Smooth muscle cell (in vitro differentiated cells): Measurements from ENCODE around the gene SOX2. TPM values are rescaled to one million over a fixed set of nuclear protein-coding genes. Genes with fewer than 3 reads are reported as not detected.

Experiments used
- DNase-seq: peaks from one replicate; lab custom pipeline; 2025; ENCODE audit not compliant: unreplicated experiment; lab: John Stamatoyannopoulos, UW
- H2AFZ ChIP-seq: fragments of 200-600 bp; sonication (generic); 2 replicates; pipeline ENCODE4 v1.6.0; 2016; ENCODE audit warnings: antibody characterized with exemption, low read depth, mild to moderate bottlenecking
- H3F3A ChIP-seq: fragments of 200-600 bp; sonication (generic); 2 replicates; pipeline ENCODE4 v1.6.0; 2017; ENCODE audit warnings: antibody characterized with exemption, low read depth
- H3K27ac ChIP-seq: fragments of 200-600 bp; sonication (generic); 2 replicates; pipeline ENCODE4 v1.5.1; 2016; ENCODE audit warnings: low read depth, mild to moderate bottlenecking
- H3K27me3 ChIP-seq: fragments of 200-600 bp; sonication (generic); 2 replicates; pipeline ENCODE4 v1.6.1; 2016; ENCODE audit warnings: low read depth, mild to moderate bottlenecking
- H3K36me3 ChIP-seq: fragments of 200-600 bp; sonication (generic); 2 replicates; pipeline ENCODE4 v1.5.1; 2016; ENCODE audit warnings: low read depth
- H3K4me1 ChIP-seq: fragments of 200-600 bp; sonication (generic); 2 replicates; pipeline ENCODE4 v1.5.1; 2016; ENCODE audit warnings: low read depth
- H3K4me2 ChIP-seq: fragments of 200-600 bp; sonication (generic); 2 replicates; pipeline ENCODE4 v1.6.0; 2016; ENCODE audit warnings: mild to moderate bottlenecking
- H3K4me3 ChIP-seq: fragments of 200-600 bp; sonication (generic); 2 replicates; pipeline ENCODE4 v1.5.1; 2016; ENCODE audit warnings: mild to moderate bottlenecking
- H3K79me2 ChIP-seq: fragments of 200-600 bp; sonication (generic); 2 replicates; pipeline ENCODE4 v1.6.0; 2016; ENCODE audit warnings: low read depth, mild to moderate bottlenecking
- H3K9ac ChIP-seq: fragments of 200-600 bp; sonication (generic); 2 replicates; pipeline ENCODE4 v1.6.0; 2016; ENCODE audit warnings: low read depth
- H3K9me3 ChIP-seq: fragments of 200-600 bp; sonication (generic); replicated peaks from 2 replicates; pipeline ENCODE4 v1.5.1; 2016; ENCODE audit warnings: low read depth
- H4K20me1 ChIP-seq: fragments of 200-600 bp; sonication (generic); 2 replicates; pipeline ENCODE4 v1.6.0; 2016; ENCODE audit warnings: low read depth
- WGBS: methylation state at CpG from one replicate; pipeline ENCODE4 v1.1.7; 2016; ENCODE audit warnings: low lambda C conversion rate; 5-methylcytosine and 5-hydroxymethylcytosine counted together
- polyA plus RNA-seq: library from polyadenylated mRNA; unstranded; fragments of >200 nt; fragmentation: Nextera tagmentation; extraction: Ambion mirVana; gene quantifications from 2 replicates; pipeline ENCODE4 v1.2.1, GENCODE V29; 2016
- total RNA-seq: library from RNA; depleted of rRNA; stranded (reverse); fragments of >200 nt; gene quantifications from 2 replicates; pipeline ENCODE4 v1.2.3, GENCODE V29; 2014
- TF ChIP-seq, protein P1 (sequence below): fragments of 200-600 bp; sonication (generic); IDR thresholded peaks from 2 replicates; pipeline ENCODE4 v1.5.1; 2017; ENCODE audit warnings: borderline replicate concordance, mild to moderate bottlenecking, antibody characterized with exemption; ENCODE audit not compliant: insufficient read depth, poor library complexity, severe bottlenecking

Gene SOX2
- total and polyA plus RNA-seq, 2 experiments from 2014 or later: not detected

DNA sequence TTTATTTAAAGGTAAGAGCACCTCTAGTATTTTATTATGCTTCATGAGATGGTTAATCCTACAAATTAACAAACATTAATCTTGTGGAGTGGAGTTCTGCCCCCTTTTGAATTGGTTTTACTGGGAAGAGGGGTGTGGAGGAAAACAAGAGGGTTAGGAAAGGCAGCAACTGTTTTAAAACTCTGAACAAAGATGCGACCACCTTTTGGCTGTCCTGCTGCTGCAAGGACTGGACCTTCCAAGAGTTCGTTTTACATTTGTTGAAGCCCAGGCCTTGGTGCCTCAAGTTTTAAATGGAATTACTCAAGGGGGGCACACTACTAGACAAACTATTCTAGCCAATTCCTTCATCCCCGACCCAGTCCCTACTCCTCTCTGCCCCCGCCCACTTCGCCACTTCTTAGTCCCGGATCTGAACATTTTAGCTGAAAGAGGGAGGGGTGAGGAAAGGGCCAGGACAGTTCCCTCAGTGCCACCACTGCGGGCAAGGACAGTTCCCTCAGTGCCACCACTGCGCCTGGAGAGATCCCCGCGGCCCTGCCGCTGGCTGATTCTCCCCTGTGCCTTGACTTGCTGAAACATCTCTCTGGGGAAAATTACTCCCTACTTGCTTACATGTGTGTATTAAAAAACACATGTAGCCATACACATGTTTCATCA, 11.2 kb downstream of the SOX2 start:
- H3K4me3 ChIP-seq: no peak overlapping the region
- no peaks in the 10 kb centered on the region for H3F3A ChIP-seq
- peaks cover 100% of the 10 kb centered on the region for H3K27me3 ChIP-seq
- 78% methylated on average over 11 of the region's 11 CpGs for WGBS
- no peaks in the 10 kb centered on the region for H3K79me2 ChIP-seq
- no peak overlapping the region for H3K27ac ChIP-seq
- H3K9me3 ChIP-seq: no peaks in the 10 kb centered on the region
- TF ChIP-seq, protein P1, sequence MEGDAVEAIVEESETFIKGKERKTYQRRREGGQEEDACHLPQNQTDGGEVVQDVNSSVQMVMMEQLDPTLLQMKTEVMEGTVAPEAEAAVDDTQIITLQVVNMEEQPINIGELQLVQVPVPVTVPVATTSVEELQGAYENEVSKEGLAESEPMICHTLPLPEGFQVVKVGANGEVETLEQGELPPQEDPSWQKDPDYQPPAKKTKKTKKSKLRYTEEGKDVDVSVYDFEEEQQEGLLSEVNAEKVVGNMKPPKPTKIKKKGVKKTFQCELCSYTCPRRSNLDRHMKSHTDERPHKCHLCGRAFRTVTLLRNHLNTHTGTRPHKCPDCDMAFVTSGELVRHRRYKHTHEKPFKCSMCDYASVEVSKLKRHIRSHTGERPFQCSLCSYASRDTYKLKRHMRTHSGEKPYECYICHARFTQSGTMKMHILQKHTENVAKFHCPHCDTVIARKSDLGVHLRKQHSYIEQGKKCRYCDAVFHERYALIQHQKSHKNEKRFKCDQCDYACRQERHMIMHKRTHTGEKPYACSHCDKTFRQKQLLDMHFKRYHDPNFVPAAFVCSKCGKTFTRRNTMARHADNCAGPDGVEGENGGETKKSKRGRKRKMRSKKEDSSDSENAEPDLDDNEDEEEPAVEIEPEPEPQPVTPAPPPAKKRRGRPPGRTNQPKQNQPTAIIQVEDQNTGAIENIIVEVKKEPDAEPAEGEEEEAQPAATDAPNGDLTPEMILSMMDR: no peak
- H4K20me1 ChIP-seq: no peaks in the 10 kb centered on the region
- H3K9ac ChIP-seq: no peak overlapping the region
- H3K36me3 ChIP-seq: no peaks in the 10 kb centered on the region
- DNase-seq: no peak
- no peak overlapping the region for H3K4me2 ChIP-seq
- H2AFZ ChIP-seq: no peak overlapping the region
- peaks cover 61% of the 10 kb centered on the region for H3K4me1 ChIP-seq

DNA sequence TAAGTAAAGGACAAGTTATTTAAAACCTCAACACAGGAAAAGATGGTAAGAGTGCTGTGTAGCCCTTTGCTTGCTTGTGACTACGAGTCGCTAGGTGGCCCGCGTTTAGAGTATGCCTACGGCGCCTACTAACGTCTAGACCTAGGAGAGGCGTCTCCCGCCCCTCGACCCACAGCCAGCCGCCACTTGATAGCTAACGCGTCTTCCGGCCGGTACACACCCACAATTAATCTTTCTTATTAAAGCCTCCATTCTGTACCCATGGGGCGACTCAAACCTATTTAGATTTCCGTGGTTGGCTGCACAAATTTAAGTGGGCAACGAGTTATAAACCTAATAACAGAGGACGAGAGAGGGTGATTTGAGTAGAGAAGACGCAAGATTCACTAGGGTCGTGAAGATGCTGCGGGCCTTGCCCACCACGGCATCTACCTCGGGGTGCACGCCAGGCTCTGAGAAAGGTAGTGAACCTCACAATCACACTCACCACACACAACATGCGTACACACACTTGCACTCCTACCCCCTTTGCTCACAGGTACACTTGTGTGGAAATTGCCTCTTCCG, 12.0 kb downstream of the SOX2 start:
- H3K9ac ChIP-seq: no peak overlapping the region
- no peaks in the 10 kb centered on the region for H3K79me2 ChIP-seq
- H3K4me2 ChIP-seq: no peak overlapping the region
- no peaks in the 10 kb centered on the region for H4K20me1 ChIP-seq
- no peak for DNase-seq
- H2AFZ ChIP-seq: no peak overlapping the region
- 57% methylated on average over 26 of the region's 27 CpGs for WGBS
- H3K9me3 ChIP-seq: no peaks in the 10 kb centered on the region
- TF ChIP-seq, protein P1: no peak
- H3K4me3 ChIP-seq: no peak overlapping the region
- H3K27ac ChIP-seq: no peak overlapping the region
- H3K4me1 ChIP-seq: peaks cover 69% of the 10 kb centered on the region
- H3K27me3 ChIP-seq: peaks cover 100% of the 10 kb centered on the region
- no peaks in the 10 kb centered on the region for H3F3A ChIP-seq
- H3K36me3 ChIP-seq: no peaks in the 10 kb centered on the region

DNA sequence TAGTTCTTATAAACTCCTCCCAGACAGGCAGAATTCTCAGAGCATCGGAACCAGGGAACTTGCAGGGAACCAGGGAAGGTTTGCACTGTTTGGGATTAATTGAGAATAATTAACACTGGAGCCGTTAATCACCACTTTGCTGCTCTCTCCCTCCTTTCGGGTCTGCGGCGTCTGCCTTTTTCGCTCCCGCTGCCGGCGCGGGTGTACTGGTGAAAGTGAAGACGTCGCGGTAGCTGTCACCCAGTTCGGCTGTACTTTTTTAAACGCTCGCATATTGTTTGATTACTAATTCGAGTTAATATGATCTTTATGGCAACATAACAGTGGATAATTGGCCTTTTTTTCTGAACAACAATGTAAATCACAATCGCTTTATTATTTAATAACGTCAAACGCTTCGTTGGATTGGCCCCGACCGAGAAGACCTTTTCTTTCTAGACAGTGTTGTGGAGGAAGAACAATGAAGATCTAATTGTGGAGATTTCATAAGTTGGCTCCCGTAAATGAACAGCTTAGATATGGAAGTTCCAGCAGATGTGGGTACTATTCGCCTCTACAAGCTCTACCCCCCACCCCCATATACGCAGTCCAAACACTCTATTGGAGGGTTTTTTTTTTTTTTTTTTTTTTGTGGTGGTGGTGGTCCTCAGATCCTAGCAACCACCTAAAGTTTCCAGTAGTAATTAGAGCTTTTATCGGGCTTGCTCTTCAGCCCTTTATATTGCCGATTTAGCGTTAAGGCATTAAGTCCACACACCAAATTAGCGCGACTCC, 12.7 kb downstream of the SOX2 start:
- no peaks in the 10 kb centered on the region for H3K79me2 ChIP-seq
- WGBS: 47% methylated on average over 31 of the region's 31 CpGs
- H3K27ac ChIP-seq: no peak overlapping the region
- no peaks in the 10 kb centered on the region for H3F3A ChIP-seq
- no peak overlapping the region for H3K4me3 ChIP-seq
- TF ChIP-seq, protein P1: no peak
- no peaks in the 10 kb centered on the region for H4K20me1 ChIP-seq
- no peak for DNase-seq
- peaks cover 74% of the 10 kb centered on the region for H3K4me1 ChIP-seq
- peaks cover 100% of the 10 kb centered on the region for H3K27me3 ChIP-seq
- no peaks in the 10 kb centered on the region for H3K9me3 ChIP-seq
- no peaks in the 10 kb centered on the region for H3K36me3 ChIP-seq
- no peak overlapping the region for H2AFZ ChIP-seq
- H3K4me2 ChIP-seq: no peak overlapping the region
- no peak overlapping the region for H3K9ac ChIP-seq
